CD4-positive, alpha-beta T cell (primary cell): ENCODE data around the gene TFEC. TPM values are rescaled to one million over a fixed set of nuclear protein-coding genes. Genes with fewer than 3 reads are reported as not detected.
A peak's percentile ranks its signal among the peaks of the same experiment; 100 is the strongest.

ENCODE experiments used
- ATAC-seq: fragments of 200-7000 bp; cut with Tn5 transposase; one replicate; pipeline ENCODE4 v1.10.0; 2022; ENCODE audit warnings: mild to moderate bottlenecking; ENCODE audit not compliant: poor library complexity
- CTCF ChIA-PET: fragments of 350-600 bp; sonication (Branson Sonifier 250); formaldehyde crosslinking; loops from one replicate; lab custom pipeline; 2021; ENCODE audit warnings: antibody characterized with exemption, inconsistent platforms; lab: Charles Lee
- POLR2A ChIA-PET: fragments of 350-600 bp; sonication (Branson Sonifier 250); formaldehyde crosslinking; loops from one replicate; lab custom pipeline; 2021; ENCODE audit warnings: antibody characterized with exemption, inconsistent platforms; lab: Charles Lee
- DNase-seq, 14 experiments: peaks; one replicate each; pipeline ENCODE4 v3.0.0-alpha.2; 2013 to 2020; ENCODE audit warnings: mixed read lengths in 2 of 14
- H3K27ac ChIP-seq, 2 donors: one replicate each; pipeline versions ENCODE4 v1.5.1 to v1.7.0; 2013; ENCODE audit warnings: low read length in 2 of 2, low read depth in 1 of 2, mild to moderate bottlenecking in 1 of 2
- H3K27me3 ChIP-seq, 2 experiments: 1 replicate in 1 of 2; 2 replicates in 1 of 2; pipeline versions ENCODE4 v1.6.1 to v1.7.0; 2013; ENCODE audit warnings: low read length in 2 of 2, control low read depth in 1 of 2, mild to moderate bottlenecking in 1 of 2, moderate library complexity in 1 of 2; ENCODE audit not compliant: insufficient read depth in 2 of 2, control insufficient read depth in 1 of 2
- H3K36me3 ChIP-seq: one replicate; pipeline ENCODE4 v1.6.1; 2013; ENCODE audit warnings: low read length, control low read depth; ENCODE audit not compliant: insufficient read depth
- H3K4me1 ChIP-seq: one replicate; pipeline ENCODE4 v1.6.1; 2013; ENCODE audit warnings: low read length, control low read depth; ENCODE audit not compliant: insufficient read depth
- H3K4me3 ChIP-seq: one replicate; pipeline ENCODE4 v1.5.1; 2013; ENCODE audit warnings: mild to moderate bottlenecking, low read length, moderate library complexity
- H3K9me3 ChIP-seq, 2 experiments: 1 replicate in 1 of 2; 2 replicates in 1 of 2; pipeline versions ENCODE4 v1.6.1 to v1.7.0; 2013; ENCODE audit warnings: low read length in 2 of 2, mild to moderate bottlenecking in 2 of 2, control low read depth in 1 of 2, moderate library complexity in 1 of 2; ENCODE audit not compliant: control insufficient read depth in 1 of 2, insufficient read depth in 1 of 2
- H3K27ac Mint-ChIP-seq: one replicate; pipeline ENCODE4 v1.8.0; 2020; ENCODE audit warnings: mixed read lengths
- H3K27me3 Mint-ChIP-seq: one replicate; pipeline ENCODE4 v1.8.0; 2021; ENCODE audit warnings: mixed read lengths
- H3K36me3 Mint-ChIP-seq: one replicate; pipeline ENCODE4 v1.8.0; 2021; ENCODE audit warnings: low read depth, mixed read lengths
- H3K4me1 Mint-ChIP-seq: one replicate; pipeline ENCODE4 v1.8.0; 2021; ENCODE audit warnings: low read depth, mixed read lengths
- H3K4me3 Mint-ChIP-seq: one replicate; pipeline ENCODE4 v1.8.0; 2020; ENCODE audit warnings: mild to moderate bottlenecking, mixed read lengths
- H3K9me3 Mint-ChIP-seq: one replicate; pipeline ENCODE4 v1.8.0; 2020; ENCODE audit warnings: mixed read lengths
- CTCF ChIP-seq: fragments of 200-600 bp; IDR thresholded peaks from one replicate; pipeline ENCODE4 v1.8.0; 2022; ENCODE audit warnings: antibody characterized with exemption, mild to moderate bottlenecking
- intact Hi-C, 2 experiments: fragments of 100-400 bp; cut with DNase I in 1 of 2; cut with micrococcal nuclease in 1 of 2; formaldehyde crosslinking; loops; one replicate each; pipeline versions ENCODE4 v1.15.1 to v1.9.0; 2023 to 2025; cut with DNase I, micrococcal nuclease
- total RNA-seq, 174 experiments: library from RNA in 2 of 174; stranded (reverse) in 2 of 174; gene quantifications; one replicate each; pipeline ENCODE4 v1.2.3 and lab custom pipeline; 2021 to 2026

Gene TFEC
- total RNA-seq, 2 experiments from 2014 or later, result not detected

- ATAC-seq, result no peak
- Mint-ChIP-seq H3K27ac (no peak overlapping the region), H3K4me3 (no peak overlapping the region), H3K4me1 (no peaks in the 10 kb centered on the region), H3K9me3 (no peaks in the 10 kb centered on the region), H3K27me3 (peaks cover 6% of the 10 kb centered on the region), H3K36me3 (no peaks in the 10 kb centered on the region)
- ChIA-PET CTCF (no interaction called here), POLR2A (no interaction called here)
- TF ChIP-seq CTCF, result no peak
- DNase-seq, result no peak
- no peaks in the 10 kb centered on the region for H3K27me3 ChIP-seq
- H3K36me3 ChIP-seq, result no peaks in the 10 kb centered on the region
- H3K4me3 ChIP-seq, result no peak overlapping the region
- H3K27ac ChIP-seq, result no peak overlapping the region
- intact Hi-C loops, result loop anchor here (2.0 to 5.0 kb wide), 2 partner anchors 1884 to 1885 kb away; no protein-coding TSS in a partner anchor
- H3K4me1 ChIP-seq, result no peaks in the 10 kb centered on the region
- H3K9me3 ChIP-seq, result no peaks in the 10 kb centered on the region
These were observed 119.1 kb downstream of the TFEC start for GRCh38 chr7:115911465-115911864.

- intact Hi-C loops, result loop anchor here (2.0 to 5.0 kb wide), 2 partner anchors 1883 to 1884 kb away; no protein-coding TSS in a partner anchor
- H3K4me1 ChIP-seq, result no peaks in the 10 kb centered on the region
- H3K36me3 ChIP-seq, result no peaks in the 10 kb centered on the region
- H3K27me3 Mint-ChIP-seq, result peaks cover 6% of the 10 kb centered on the region
- ATAC-seq, result no peak
- CTCF ChIA-PET, result no interaction called here
- POLR2A ChIA-PET, result interaction anchor here (0.7 kb wide), 1 partner anchor 34 kb away, joined by 3 read pairs; no protein-coding TSS in a partner anchor
- H3K9me3 ChIP-seq, result no peaks in the 10 kb centered on the region
- DNase-seq, result peak in 3 of 14 experiments; percentile 22 to 24 (median 23)
- H3K36me3 Mint-ChIP-seq, result no peaks in the 10 kb centered on the region
- no peak overlapping the region for H3K4me3 ChIP-seq
- H3K4me3 Mint-ChIP-seq, result no peak overlapping the region
- no peaks in the 10 kb centered on the region for H3K9me3 Mint-ChIP-seq
- peak; percentile 16 for TF ChIP-seq CTCF
- no peaks in the 10 kb centered on the region for H3K27me3 ChIP-seq
- no peaks in the 10 kb centered on the region for H3K4me1 Mint-ChIP-seq
- H3K27ac Mint-ChIP-seq, result no peak overlapping the region
- no peak overlapping the region for H3K27ac ChIP-seq
These were observed 119.9 kb downstream of the TFEC start for GRCh38 chr7:115910541-115911164.

- ATAC-seq, result no peak
These were observed 123.8 kb downstream of the TFEC start for GRCh38 chr7:115906731-115907130.

More at GRCh38 chr7:115906731-115907130, 123.8 kb downstream of the TFEC start:
- Mint-ChIP-seq H3K27me3 (no peaks in the 10 kb centered on the region), H3K27ac (no peak overlapping the region), H3K36me3 (no peaks in the 10 kb centered on the region), H3K4me3 (no peak overlapping the region), H3K9me3 (no peaks in the 10 kb centered on the region), H3K4me1 (no peaks in the 10 kb centered on the region)
- no peak overlapping the region for H3K4me3 ChIP-seq
- H3K4me1 ChIP-seq, result no peaks in the 10 kb centered on the region
- no peak overlapping the region for H3K27ac ChIP-seq
- H3K9me3 ChIP-seq, result no peaks in the 10 kb centered on the region
- intact Hi-C loops, result loop anchor here in 1 of 2 experiments (5.0 kb wide), 1 partner anchor 1039 kb away; no protein-coding TSS in a partner anchor
- no peak for TF ChIP-seq CTCF
- ChIA-PET CTCF (no interaction called here), POLR2A (no interaction called here)
- H3K36me3 ChIP-seq, result no peaks in the 10 kb centered on the region
- no peak for DNase-seq
- H3K27me3 ChIP-seq, result no peaks in the 10 kb centered on the region
